Measurements from ENCODE around the gene MLF2. TPM values are rescaled to one million over a fixed set of nuclear protein-coding genes. Genes with fewer than 3 reads are reported as not detected.

The MLF2 gene
- total and polyA plus RNA-seq, 2 of the 13 experiments (the other 11 are each of a cell fraction or from before 2014, with no cell fraction given), result 88.1 to 167 TPM

DNA sequence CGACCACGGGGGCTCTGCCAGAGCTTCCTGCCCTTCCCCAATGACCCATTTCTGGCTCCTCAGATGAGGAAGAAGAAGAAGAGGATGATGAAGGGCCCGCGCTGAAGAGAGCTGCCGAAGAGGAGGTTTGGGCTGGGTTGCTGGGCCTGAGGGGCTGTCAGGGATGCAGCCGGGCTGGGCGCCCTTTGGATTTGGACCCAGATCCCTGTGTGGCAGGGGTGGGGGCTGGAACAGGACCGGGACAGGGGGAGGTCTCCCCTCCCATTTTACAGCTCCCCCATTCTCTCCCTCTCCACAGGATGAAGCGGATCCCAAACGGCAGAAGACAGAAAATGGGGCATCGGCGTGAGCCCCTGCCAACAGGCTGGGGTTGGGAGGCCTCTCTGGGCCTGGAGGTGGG lies 17.2 kb upstream of the MLF2 start:
- peaks cover 0 to 11% of the 10 kb centered on the region in 2 experiments; a peak in 1 of 5 replicates for H3K36me3 ChIP-seq (replicated peaks in 1 of 2; ENCODE audit: control insufficient read depth in 1 of 2, insufficient read depth in 2 of 2, low read length in 2 of 2)
- no peaks in the 10 kb centered on the region for H3K27me3 ChIP-seq (ENCODE audit: control insufficient read depth in 1 of 2, insufficient read depth in 2 of 2, low read length in 2 of 2)
- WGBS (ENCODE audit: low lambda C conversion rate), result 96% methylated on average over 8 of the region's 12 CpGs
- no peaks in the 10 kb centered on the region for H3K9me3 ChIP-seq (ENCODE audit: low read length)
- peaks cover 20% of the 10 kb centered on the region for H3K79me2 ChIP-seq (ENCODE audit: insufficient read depth, low read length)
- DNase-seq (ENCODE audit: low spot score), result no peak
- no TSS peak for BruUV-seq (replicated peaks)
- intact Hi-C loops (cut with micrococcal nuclease; ENCODE audit: unreplicated experiment) (no loop called here), in situ Hi-C loops (cut with HindIII; ENCODE audit: extremely low pct_ligation_motif_present, low pct_unique_long_range_greater_than_20kb) (no loop called here)
- FAIRE-seq, result no peak
- H3K27ac ChIP-seq (ENCODE audit: extremely low read length, insufficient read depth, low read length), result no peak overlapping the region
- CTCF ChIA-PET (ENCODE audit: low intra/inter-chr PET ratio, low total read pairs), result no interaction called here
- H3K4me1 ChIP-seq (ENCODE audit: insufficient read depth, low read length), result peaks cover 68% of the 10 kb centered on the region
- H4K20me1 ChIP-seq (ENCODE audit: insufficient read depth, low read length), result 0 out of 2 replicates have a peak, but pooled peaks cover 6% of the 10 kb centered on the region
- TF ChIP-seq ZNF674 (CRISPR knock-in tag; IDR thresholded peaks at IDR 0.05; ENCODE audit: low read depth), result no peak
- TF ChIP-seq PAX8 (CRISPR knock-in tag; IDR thresholded peaks at IDR 0.05; ENCODE audit: borderline replicate concordance), result no peak
- no peak for TF ChIP-seq ZNF770 (CRISPR knock-in tag; IDR thresholded peaks at IDR 0.05)
- peak; percentile 58 for TF ChIP-seq RBFOX2 (IDR thresholded peaks at IDR 0.05; ENCODE audit: low read depth, low read length)
- TF ChIP-seq, protein P1, sequence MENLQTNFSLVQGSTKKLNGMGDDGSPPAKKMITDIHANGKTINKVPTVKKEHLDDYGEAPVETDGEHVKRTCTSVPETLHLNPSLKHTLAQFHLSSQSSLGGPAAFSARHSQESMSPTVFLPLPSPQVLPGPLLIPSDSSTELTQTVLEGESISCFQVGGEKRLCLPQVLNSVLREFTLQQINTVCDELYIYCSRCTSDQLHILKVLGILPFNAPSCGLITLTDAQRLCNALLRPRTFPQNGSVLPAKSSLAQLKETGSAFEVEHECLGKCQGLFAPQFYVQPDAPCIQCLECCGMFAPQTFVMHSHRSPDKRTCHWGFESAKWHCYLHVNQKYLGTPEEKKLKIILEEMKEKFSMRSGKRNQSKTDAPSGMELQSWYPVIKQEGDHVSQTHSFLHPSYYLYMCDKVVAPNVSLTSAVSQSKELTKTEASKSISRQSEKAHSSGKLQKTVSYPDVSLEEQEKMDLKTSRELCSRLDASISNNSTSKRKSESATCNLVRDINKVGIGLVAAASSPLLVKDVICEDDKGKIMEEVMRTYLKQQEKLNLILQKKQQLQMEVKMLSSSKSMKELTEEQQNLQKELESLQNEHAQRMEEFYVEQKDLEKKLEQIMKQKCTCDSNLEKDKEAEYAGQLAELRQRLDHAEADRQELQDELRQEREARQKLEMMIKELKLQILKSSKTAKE (CRISPR knock-in tag; IDR thresholded peaks at IDR 0.05; ENCODE audit: borderline replicate concordance), result no peak
- TF ChIP-seq AGO2 (optimal IDR thresholded peaks at IDR 0.05; ENCODE audit: low read depth, low read length), result peak; percentile 68
- TF ChIP-seq, protein P2, sequence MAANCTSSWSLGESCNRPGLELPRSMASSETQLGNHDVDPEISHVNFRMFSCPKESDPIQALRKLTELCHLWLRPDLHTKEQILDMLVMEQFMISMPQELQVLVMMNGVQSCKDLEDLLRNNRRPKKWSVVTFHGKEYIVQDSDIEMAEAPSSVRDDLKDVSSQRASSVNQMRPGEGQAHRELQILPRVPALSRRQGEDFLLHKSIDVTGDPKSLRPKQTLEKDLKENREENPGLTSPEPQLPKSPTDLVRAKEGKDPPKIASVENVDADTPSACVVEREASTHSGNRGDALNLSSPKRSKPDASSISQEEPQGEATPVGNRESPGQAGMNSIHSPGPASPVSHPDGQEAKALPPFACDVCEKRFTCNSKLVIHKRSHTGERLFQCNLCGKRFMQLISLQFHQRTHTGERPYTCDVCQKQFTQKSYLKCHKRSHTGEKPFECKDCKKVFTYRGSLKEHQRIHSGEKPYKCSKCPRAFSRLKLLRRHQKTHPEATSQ (CRISPR knock-in tag; IDR thresholded peaks at IDR 0.05; ENCODE audit: borderline replicate concordance), result no peak
- TF ChIP-seq RBM22 (optimal IDR thresholded peaks at IDR 0.05; ENCODE audit: low read length), result peak; percentile 19
- no peak overlapping the region for H3K9ac ChIP-seq (ENCODE audit: insufficient read depth, low read depth, low read length)
- H3K4me3 ChIP-seq (replicated peaks in 1 of 3; ENCODE audit: insufficient read depth in 1 of 3, low read depth in 2 of 3, low read length in 3 of 3), result no peak overlapping the region
- POLR2A ChIA-PET, result interaction anchor here (0.5 to 8.3 kb wide), 2 partner anchors 17 to 288 kb away, joined by 3 to 162 read pairs; partner anchors contain the start of gene MLF2
- H3K4me2 ChIP-seq (ENCODE audit: low read depth, low read length), result no peak overlapping the region
- H2AFZ ChIP-seq (ENCODE audit: low read length), result no peak overlapping the region
- no peak for ATAC-seq
